T-cell (primary cell): ENCODE measurements around the gene PCDH12. TPM values are rescaled to one million over a fixed set of nuclear protein-coding genes. Genes with fewer than 3 reads are reported as not detected.

Experiments used
- ATAC-seq, 4 experiments: fragments of 200-7000 bp in 3 of 4; fragments of 150-1000 bp in 1 of 4; cut with Tn5 transposase; replicated peaks in 1 of 4; 1 replicate in 3 of 4; 2 replicates in 1 of 4; pipeline ENCODE4 v1.10.0; 2021; ENCODE audit warnings: moderate library complexity in 3 of 4, mild to moderate bottlenecking in 2 of 4, moderate number of reproducible peaks in 1 of 4
- CTCF ChIA-PET, 2 donors: fragments of 300-600 bp; sonication (Branson Sonifier 250); formaldehyde crosslinking; loops; one replicate each; lab custom pipeline; 2022; ENCODE audit warnings: antibody characterized with exemption in 2 of 2; lab: Charles Lee
- POLR2A ChIA-PET, 2 donors: fragments of 300-600 bp; sonication (Branson Sonifier 250); formaldehyde crosslinking; loops; one replicate each; lab custom pipeline; 2022; ENCODE audit warnings: antibody characterized with exemption in 2 of 2; lab: Charles Lee
- DNase-seq, 35 experiments: peaks; one replicate each; pipeline versions ENCODE4 v3.0.0 to v3.0.0-alpha.2; 2013 to 2023
- H3K27ac ChIP-seq: one replicate; pipeline ENCODE4 v1.5.1; 2013; ENCODE audit warnings: low read length
- H3K27me3 ChIP-seq, 2 experiments: replicated peaks in 1 of 2; 1 replicate in 1 of 2; 2 replicates in 1 of 2; pipeline versions ENCODE4 v1.6.1 to v1.7.0; 2013; ENCODE audit warnings: low read length in 1 of 2, mixed read lengths in 1 of 2; ENCODE audit not compliant: control insufficient read depth in 2 of 2, insufficient read depth in 2 of 2; ENCODE audit errors: extremely low read depth in 1 of 2
- H3K36me3 ChIP-seq, 2 donors: 1 replicate in 1 of 2; 2 replicates in 1 of 2; pipeline versions ENCODE4 v1.6.1 to v1.7.0; 2013; ENCODE audit warnings: low read length in 1 of 2; ENCODE audit not compliant: control insufficient read depth in 2 of 2, insufficient read depth in 1 of 2; ENCODE audit errors: extremely low read depth in 1 of 2
- H3K4me1 ChIP-seq, 2 experiments: 1 replicate in 1 of 2; 2 replicates in 1 of 2; pipeline versions ENCODE4 v1.6.1 to v1.7.0; 2013; ENCODE audit warnings: low read length in 2 of 2, mixed read lengths in 1 of 2; ENCODE audit not compliant: insufficient read depth in 2 of 2, control insufficient read depth in 1 of 2; ENCODE audit errors: extremely low read depth in 1 of 2
- H3K4me3 ChIP-seq, 2 donors: 1 replicate in 1 of 2; 2 replicates in 1 of 2; pipeline versions ENCODE4 v1.5.1 to v1.7.0; 2013; ENCODE audit warnings: mild to moderate bottlenecking in 2 of 2, low read length in 1 of 2, moderate library complexity in 1 of 2; ENCODE audit not compliant: control insufficient read depth in 1 of 2; ENCODE audit errors: extremely low read depth in 1 of 2
- H3K9me3 ChIP-seq: 2 replicates; pipeline ENCODE4 v1.7.0; 2013
- H3K27ac Mint-ChIP-seq, 2 donors: one replicate each; pipeline ENCODE4 v1.8.0; 2020 to 2021; ENCODE audit warnings: mild to moderate bottlenecking in 2 of 2, mixed read lengths in 2 of 2
- H3K27me3 Mint-ChIP-seq, 2 donors: one replicate each; pipeline ENCODE4 v1.8.0; 2021 to 2022; ENCODE audit warnings: mixed read lengths in 2 of 2
- H3K36me3 Mint-ChIP-seq: one replicate; pipeline ENCODE4 v1.8.0; 2021; ENCODE audit warnings: mixed read lengths
- H3K4me1 Mint-ChIP-seq, 3 donors: one replicate each; pipeline ENCODE4 v1.8.0; 2020 to 2022; ENCODE audit warnings: mixed read lengths in 3 of 3, mild to moderate bottlenecking in 1 of 3
- H3K4me3 Mint-ChIP-seq, 3 donors: one replicate each; pipeline ENCODE4 v1.8.0; 2020 to 2022; ENCODE audit warnings: mild to moderate bottlenecking in 3 of 3, mixed read lengths in 3 of 3, moderate library complexity in 3 of 3
- H3K9me3 Mint-ChIP-seq, 3 donors: one replicate each; pipeline ENCODE4 v1.8.0; 2020 to 2022; ENCODE audit warnings: mixed read lengths in 3 of 3
- WGBS: methylation state at CpG from one replicate; pipeline ENCODE4 v1.1.5; 2013; ENCODE audit warnings: missing lambda C conversion rate; ENCODE audit not compliant: insufficient coverage; 5-methylcytosine and 5-hydroxymethylcytosine counted together
- total RNA-seq, 35 experiments: library from RNA in 6 of 35; stranded (reverse) in 6 of 35; fragments of 120-200 nt in 1 of 35; gene quantifications; one replicate each; pipeline versions ENCODE4 v1.2.1 to v1.2.4 and lab custom pipeline; 2013 to 2026

PCDH12 gene
- total RNA-seq, 5 donors from 2014 or later (not counting 1 experiment from before 2014, with no cell fraction given) = 0.07 to 0.09 TPM; not detected in 3

DNA sequence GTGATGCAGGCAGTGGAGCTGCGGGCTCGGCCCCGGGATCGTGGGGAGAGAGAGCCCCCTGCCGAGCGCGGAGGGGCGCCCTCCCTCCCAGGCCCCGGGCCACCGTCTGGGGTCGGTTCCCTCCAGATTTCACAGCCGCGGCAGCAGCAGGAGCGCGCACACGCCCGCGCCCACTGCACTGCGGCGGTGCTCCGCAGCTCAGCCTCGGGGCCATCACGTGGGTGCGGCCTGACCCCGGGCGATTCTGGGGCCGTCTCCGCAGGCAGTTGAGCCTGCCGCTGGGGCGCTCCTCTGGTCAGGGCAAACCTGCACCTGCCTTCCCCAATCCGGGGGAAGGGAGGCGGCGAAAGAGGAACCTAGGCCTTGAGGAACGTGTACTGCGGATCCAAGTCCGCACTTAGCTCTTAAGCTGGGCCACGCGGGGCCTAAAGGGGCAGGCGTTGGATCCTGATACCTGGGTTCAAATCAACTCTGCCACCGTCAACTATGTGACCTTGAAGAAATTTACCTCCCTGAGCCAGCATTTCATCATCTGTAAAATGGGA, 43.7 kb downstream of the PCDH12 start:
- POLR2A ChIA-PET = interaction anchor here in 1 of 2 donors (1.2 kb wide), 1 partner anchor 26 kb away, joined by 3 read pairs; no protein-coding TSS in a partner anchor
- DNase-seq = peak in 14 of 35 experiments; percentile 5 to 41 (median 12)

DNA sequence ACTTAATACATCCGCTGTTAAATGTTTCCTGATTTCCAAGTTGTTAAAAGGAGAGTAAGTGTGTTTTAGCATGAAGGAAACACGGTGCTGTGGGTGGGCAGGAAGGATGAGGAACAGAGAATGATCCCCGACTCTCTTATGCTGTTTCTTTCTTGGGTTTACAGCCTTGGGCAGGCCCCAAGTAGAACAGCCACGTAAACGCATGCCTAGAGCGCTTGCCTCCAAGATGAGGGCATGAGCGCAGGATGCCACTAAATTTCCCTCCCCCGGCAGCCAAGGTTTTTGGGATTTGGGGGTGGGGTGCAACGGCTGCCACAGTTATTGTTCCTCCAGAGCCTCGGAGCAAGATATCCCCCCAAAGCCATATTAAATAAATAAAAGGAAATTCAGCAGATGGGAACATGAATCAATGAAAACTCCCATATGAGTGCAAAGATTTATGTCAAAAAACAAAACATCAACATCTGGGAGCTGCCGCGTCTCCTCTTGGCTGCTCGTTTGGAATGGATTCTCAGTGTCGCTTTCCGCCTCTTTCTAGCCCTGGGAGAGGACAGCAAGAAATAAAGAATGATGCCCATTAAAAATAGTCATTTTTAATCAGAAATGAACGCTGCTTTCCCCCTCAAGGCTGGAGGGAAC, 44.3 kb downstream of the PCDH12 start:
- Histone ChIP-seq H3K4me1 (peaks cover 0 to 11% of the 10 kb centered on the region in 2 experiments), H3K4me3 (peak overlapping the region; percentile 10 to 49), H3K27ac (no peak overlapping the region), H3K36me3 (no peaks in the 10 kb centered on the region), H3K27me3 (peaks cover 2 to 35% of the 10 kb centered on the region in 2 experiments), H3K9me3 (no peaks in the 10 kb centered on the region)
- ATAC-seq (no peak), DNase-seq (no peak)
- ChIA-PET POLR2A (no interaction called here), CTCF (interaction anchor here (0.5 to 0.6 kb wide), 2 partner anchors 10 to 99 kb away, joined by 3 read pairs; no protein-coding TSS in a partner anchor)
- peaks cover 28 to 42% of the 10 kb centered on the region in 2 donors for H3K27me3 Mint-ChIP-seq
- no peaks in the 10 kb centered on the region for H3K9me3 Mint-ChIP-seq
- peak overlapping the region in 2 of 3 donors; percentile 47 to 52 for H3K4me3 Mint-ChIP-seq
- no peaks in the 10 kb centered on the region for H3K36me3 Mint-ChIP-seq
- peaks cover 11 to 15% (median 15%) of the 10 kb centered on the region in 3 donors for H3K4me1 Mint-ChIP-seq
- 0% methylated on average over 1 of the region's 16 CpGs for WGBS
- H3K27ac Mint-ChIP-seq = no peak overlapping the region

More for the DNA sequence above, 43.7 kb downstream of the PCDH12 start:
- no peaks in the 10 kb centered on the region for H3K9me3 Mint-ChIP-seq
- H3K4me1 ChIP-seq = peaks cover 0 to 11% of the 10 kb centered on the region in 2 experiments
- H3K4me1 Mint-ChIP-seq = peaks cover 11 to 15% (median 15%) of the 10 kb centered on the region in 3 donors
- H3K27me3 Mint-ChIP-seq = peaks cover 28 to 42% of the 10 kb centered on the region in 2 donors
- H3K27ac Mint-ChIP-seq = no peak overlapping the region
- WGBS = 2% methylated on average over 29 of the region's 40 CpGs
- peak overlapping the region; percentile 10 to 49 for H3K4me3 ChIP-seq
- H3K36me3 Mint-ChIP-seq = no peaks in the 10 kb centered on the region
- CTCF ChIA-PET = interaction anchor here in 1 of 2 donors (0.6 kb wide), 1 partner anchor 9 kb away, joined by 3 read pairs; no protein-coding TSS in a partner anchor
- H3K27me3 ChIP-seq = peaks cover 2 to 35% of the 10 kb centered on the region in 2 experiments
- no peak overlapping the region for H3K27ac ChIP-seq
- ATAC-seq = peak; percentile 50 to 79 (median 78)
- no peaks in the 10 kb centered on the region for H3K36me3 ChIP-seq
- H3K4me3 Mint-ChIP-seq = peak overlapping the region in 2 of 3 donors; percentile 28 to 52
- no peaks in the 10 kb centered on the region for H3K9me3 ChIP-seq

DNA sequence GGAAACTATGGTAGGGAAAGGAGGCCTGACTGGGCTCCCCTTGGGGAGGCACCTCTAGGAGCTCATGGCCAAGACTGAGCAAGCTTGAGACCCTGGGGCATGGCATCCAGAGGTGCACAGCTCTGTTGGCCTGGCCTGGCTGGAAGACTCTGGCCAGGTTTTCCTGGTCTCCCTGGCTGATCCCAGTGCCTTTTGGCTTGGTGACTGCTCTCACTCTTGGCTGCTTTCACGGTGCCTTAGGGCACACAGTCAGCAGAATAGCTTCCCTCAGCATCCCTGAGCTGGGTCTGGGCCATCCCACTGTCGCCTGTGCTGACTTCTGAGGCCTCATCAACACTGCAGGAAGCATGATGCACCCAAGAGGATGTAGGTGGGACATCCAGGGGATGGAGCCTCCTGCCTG, 47.7 kb downstream of the PCDH12 start:
- H3K4me3 ChIP-seq = no peak overlapping the region
- H3K9me3 Mint-ChIP-seq = no peaks in the 10 kb centered on the region
- DNase-seq (no peak), ATAC-seq (no peak)
- H3K4me3 Mint-ChIP-seq = no peak overlapping the region
- ChIA-PET CTCF (no interaction called here), POLR2A (interaction anchor here in 1 of 2 donors (0.6 kb wide), 1 partner anchor 85 kb away, joined by 3 read pairs; no protein-coding TSS in a partner anchor)
- H3K4me1 ChIP-seq = peaks cover 0 to 11% of the 10 kb centered on the region in 2 experiments
- no peak overlapping the region for H3K27ac Mint-ChIP-seq
- H3K9me3 ChIP-seq = no peaks in the 10 kb centered on the region
- H3K27me3 ChIP-seq = peaks cover 2 to 28% of the 10 kb centered on the region in 2 experiments
- H3K36me3 ChIP-seq = no peaks in the 10 kb centered on the region
- H3K27ac ChIP-seq = no peak overlapping the region
- H3K36me3 Mint-ChIP-seq = no peaks in the 10 kb centered on the region
- H3K27me3 Mint-ChIP-seq = peaks cover 18 to 29% of the 10 kb centered on the region in 2 donors
- 83% methylated on average over 1 of the region's 2 CpGs for WGBS
- H3K4me1 Mint-ChIP-seq = peaks cover 11 to 15% (median 15%) of the 10 kb centered on the region in 3 donors

DNA sequence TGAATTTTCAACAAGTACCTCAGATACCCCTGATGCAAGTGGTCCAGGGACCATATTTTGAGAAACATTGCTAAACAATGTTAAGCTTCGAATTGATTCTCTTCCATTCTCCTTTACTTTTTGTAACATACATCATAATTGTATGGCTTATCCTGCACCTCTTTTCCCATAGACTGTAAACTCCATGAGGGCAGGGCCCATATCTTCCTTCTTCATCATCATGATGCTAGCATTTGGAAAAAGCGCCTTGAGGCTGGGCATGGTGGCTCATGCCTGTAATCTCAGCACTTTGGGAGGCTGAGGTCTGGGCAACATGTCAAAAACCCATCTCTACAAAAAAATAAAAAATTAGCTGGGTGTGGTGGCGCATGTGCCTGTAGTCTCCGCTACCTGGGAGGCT, 48.8 kb downstream of the PCDH12 start:
- H3K9me3 Mint-ChIP-seq = no peaks in the 10 kb centered on the region
- ChIA-PET CTCF (no interaction called here), POLR2A (interaction anchor here in 1 of 2 donors (0.6 kb wide), 1 partner anchor 60 kb away, joined by 5 read pairs; the partner anchor contains the start of gene RNF14)
- peaks cover 17 to 20% of the 10 kb centered on the region in 2 donors for H3K27me3 Mint-ChIP-seq
- peaks cover 8 to 9% (median 8%) of the 10 kb centered on the region in 3 donors for H3K4me1 Mint-ChIP-seq
- DNase-seq (no peak), ATAC-seq (no peak)
- Histone ChIP-seq H3K9me3 (no peaks in the 10 kb centered on the region), H3K36me3 (no peaks in the 10 kb centered on the region), H3K27ac (no peak overlapping the region), H3K27me3 (peaks cover 2 to 17% of the 10 kb centered on the region in 2 experiments), H3K4me3 (no peak overlapping the region), H3K4me1 (peaks cover 0 to 8% of the 10 kb centered on the region in 2 experiments)
- WGBS = 100% methylated on average over 1 of the region's 4 CpGs
- no peaks in the 10 kb centered on the region for H3K36me3 Mint-ChIP-seq
- H3K27ac Mint-ChIP-seq = no peak overlapping the region
- no peak overlapping the region for H3K4me3 Mint-ChIP-seq

DNA sequence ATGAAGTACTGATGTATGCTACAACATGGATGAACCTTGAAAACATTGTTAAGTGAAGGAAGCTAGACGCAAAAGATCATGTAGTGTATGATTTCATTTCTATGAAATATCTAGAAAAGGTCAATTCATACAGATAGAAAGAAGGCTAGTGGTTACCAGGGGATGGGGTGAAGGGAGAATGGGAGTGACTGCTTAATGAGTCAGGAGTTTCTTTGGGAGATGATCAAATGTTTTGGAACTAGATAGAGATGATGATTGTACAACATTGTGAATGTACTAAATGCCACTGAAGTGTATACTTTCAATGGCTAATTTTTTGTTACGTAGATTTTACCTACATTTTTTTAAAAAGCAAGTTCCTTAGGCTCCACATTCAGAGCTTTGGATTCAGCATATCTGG, 49.2 kb downstream of the PCDH12 start:
- ChIA-PET CTCF (no interaction called here), POLR2A (interaction anchor here in 1 of 2 donors (0.6 kb wide), 1 partner anchor 60 kb away, joined by 5 read pairs; the partner anchor contains the start of gene RNF14)
- 100% methylated on average over 1 of the region's 2 CpGs for WGBS
- Histone ChIP-seq H3K4me3 (no peak overlapping the region), H3K4me1 (peaks cover 0 to 4% of the 10 kb centered on the region in 2 experiments), H3K27me3 (peaks cover 2 to 13% of the 10 kb centered on the region in 2 experiments), H3K36me3 (no peaks in the 10 kb centered on the region), H3K9me3 (no peaks in the 10 kb centered on the region), H3K27ac (no peak overlapping the region)
- no peak overlapping the region for H3K27ac Mint-ChIP-seq
- no peak overlapping the region for H3K4me3 Mint-ChIP-seq
- no peaks in the 10 kb centered on the region for H3K36me3 Mint-ChIP-seq
- peaks cover 20 to 21% of the 10 kb centered on the region in 2 donors for H3K27me3 Mint-ChIP-seq
- H3K9me3 Mint-ChIP-seq = no peaks in the 10 kb centered on the region
- H3K4me1 Mint-ChIP-seq = peaks cover 6 to 8% (median 6%) of the 10 kb centered on the region in 3 donors
- DNase-seq (no peak), ATAC-seq (no peak)

DNA sequence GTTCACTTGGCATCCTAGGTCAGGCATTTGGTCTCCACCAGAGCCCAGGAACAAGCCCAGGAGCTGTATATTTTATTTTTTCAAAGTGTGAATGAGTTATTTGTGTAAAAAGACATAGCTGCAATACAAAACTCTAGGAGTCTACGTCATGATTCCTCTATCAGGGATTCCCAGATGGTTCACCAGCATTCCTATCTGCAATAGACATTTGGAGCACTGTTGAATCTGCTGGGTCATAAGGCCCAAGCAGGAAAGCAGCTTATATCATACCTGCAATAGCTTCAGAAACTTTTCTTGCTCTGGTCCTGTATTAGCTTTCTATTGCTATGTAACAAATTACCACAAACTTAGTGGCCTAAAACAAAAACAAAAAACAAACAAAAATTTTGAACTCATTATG, 51.0 kb downstream of the PCDH12 start:
- H3K9me3 ChIP-seq = no peaks in the 10 kb centered on the region
- POLR2A ChIA-PET = interaction anchor here in 1 of 2 donors (0.7 kb wide), 1 partner anchor 9 kb away, joined by 17 read pairs; no protein-coding TSS in a partner anchor
- WGBS = 0% methylated on average over 1 of the region's 1 CpG
- Mint-ChIP-seq H3K4me1 (no peaks in the 10 kb centered on the region), H3K27me3 (peaks cover 9 to 15% of the 10 kb centered on the region in 2 donors), H3K27ac (no peak overlapping the region), H3K9me3 (no peaks in the 10 kb centered on the region), H3K4me3 (no peak overlapping the region), H3K36me3 (no peaks in the 10 kb centered on the region)
- CTCF ChIA-PET = interaction anchor here (0.7 to 1.1 kb wide), 2 partner anchors 27 to 28 kb away, joined by 3 to 4 read pairs; no protein-coding TSS in a partner anchor
- no peak overlapping the region for H3K4me3 ChIP-seq
- H3K36me3 ChIP-seq = no peaks in the 10 kb centered on the region
- no peaks in the 10 kb centered on the region for H3K4me1 ChIP-seq
- no peak overlapping the region for H3K27ac ChIP-seq
- DNase-seq (no peak), ATAC-seq (no peak)
- peaks cover 0 to 16% of the 10 kb centered on the region in 2 experiments for H3K27me3 ChIP-seq
